Stimulated activated CD4-positive, alpha-beta T cell treated with anti-CD3 and anti-CD28 coated beads, Interleukin-1b, Interleukin-23, amount 100 ng/mL, for 24 hours (primary cell): ENCODE results near the gene SOX15.
A peak's percentile ranks its signal among the peaks of the same experiment; 100 is the strongest.
"Not testable (repeated sequence)": the region's sequence is repeated elsewhere in the genome, so short reads cannot be mapped to it uniquely, and the experiment has no call there.

Experiments
- DNase-seq, 4 experiments: peaks; one replicate each; pipeline ENCODE4 v3.0.0-alpha.2; 2020; ENCODE audit warnings: low read depth in 4 of 4, low spot score in 1 of 4

SOX15 gene

GRCh38 chr17:7611635-7612293 lies 21.9 kb upstream of the SOX15 start:
- DNase-seq = no peak

- no peak for DNase-seq
Observed at GRCh38 chr17:7610641-7611040, 20.7 kb upstream of the SOX15 start.

- DNase-seq = no peak
Observed at GRCh38 chr17:7606280-7606679, 16.4 kb upstream of the SOX15 start.

GRCh38 chr17:7597561-7597960 lies 7.7 kb upstream of the SOX15 start:
- not testable (repeated sequence) for DNase-seq

GRCh38 chr17:7593296-7593695 lies 3.4 kb upstream of the SOX15 start:
- DNase-seq = no peak

GRCh38 chr17:7592422-7593021 lies 2.6 kb upstream of the SOX15 start:
- no peak for DNase-seq

- no peak for DNase-seq
Observed at GRCh38 chr17:7591596-7591995, 1.7 kb upstream of the SOX15 start.

- no peak for DNase-seq
Observed at GRCh38 chr17:7590743-7591142, 849 bp upstream of the SOX15 start.

GRCh38 chr17:7589204-7589868 lies 558 bp downstream of the SOX15 start:
- peak in 2 of 4 experiments; percentile 45 to 49 for DNase-seq

GRCh38 chr17:7588553-7589203 lies 1.2 kb downstream of the SOX15 start:
- no peak for DNase-seq

- no peak for DNase-seq
Observed at GRCh38 chr17:7587420-7588151, 2.3 kb downstream of the SOX15 start.

- DNase-seq = no peak
Observed at GRCh38 chr17:7586673-7587419, 3.0 kb downstream of the SOX15 start.

GRCh38 chr17:7583253-7584109 lies 6.4 kb downstream of the SOX15 start, which contains the start of gene MPDU1:
Gene MPDU1 (plus strand): TSS chr17:7583852. CDS start chr17:7583863, 11 bp downstream.
- DNase-seq = peak; percentile 89 to 94 (median 90)

GRCh38 chr17:7582396-7583252 lies 7.3 kb downstream of the SOX15 start:
- DNase-seq = no peak

- DNase-seq = no peak
Observed at GRCh38 chr17:7580604-7581575, 9.0 kb downstream of the SOX15 start.

- no peak for DNase-seq
Observed at GRCh38 chr17:7579834-7580603, 9.9 kb downstream of the SOX15 start.
